Activated T-helper 1 cell treated with anti-CD3 and anti-CD28 coated beads, Interleukin-12 subunit alpha, Interleukin-12 subunit beta, Interleukin-2, Interleukin-4 antibody, amounts not matched to agents 30 ng/mL and 10 ng/mL and 1 ng/mL, durations not matched to agents 14 hours and 24 hours and 36 hours (primary cell): ENCODE results near the gene SLA2. TPM values are rescaled to one million over a fixed set of nuclear protein-coding genes. Genes with fewer than 3 reads are reported as not detected.
"Not testable (repeated sequence)": the region's sequence is repeated elsewhere in the genome, so short reads cannot be mapped to it uniquely, and the experiment has no call there.

Experiments
- DNase-seq: peaks from one replicate; pipeline ENCODE4 v3.0.0; 2021; ENCODE audit warnings: low spot score
- H3K27ac Mint-ChIP-seq: one replicate; pipeline ENCODE4 v1.8.0; 2021; ENCODE audit warnings: mild to moderate bottlenecking, mixed read lengths
- H3K27me3 Mint-ChIP-seq: one replicate; pipeline ENCODE4 v1.8.0; 2022; ENCODE audit warnings: mild to moderate bottlenecking, moderate library complexity, mixed read lengths; ENCODE audit not compliant: insufficient read depth
- H3K36me3 Mint-ChIP-seq: one replicate; pipeline ENCODE4 v1.8.0; 2021; ENCODE audit warnings: low read depth, mixed read lengths
- H3K4me1 Mint-ChIP-seq: one replicate; pipeline ENCODE4 v1.8.0; 2021; ENCODE audit warnings: low read depth, mixed read lengths
- H3K4me3 Mint-ChIP-seq: one replicate; pipeline ENCODE4 v1.8.0; 2021; ENCODE audit warnings: mild to moderate bottlenecking, moderate library complexity, mixed read lengths
- H3K9me3 Mint-ChIP-seq: one replicate; pipeline ENCODE4 v1.8.0; 2021; ENCODE audit warnings: mixed read lengths
- intact Hi-C: fragments of 100-400 bp; cut with micrococcal nuclease; formaldehyde crosslinking; loops from one replicate; pipeline ENCODE4 v1.15.1; 2024
- total RNA-seq: library from RNA; stranded (reverse); gene quantifications from 2 replicates; pipeline ENCODE4 v1.2.3, GENCODE V29; 2022

The SLA2 gene
- total RNA-seq, 1 donor from 2014 or later = 64.0 TPM

DNA sequence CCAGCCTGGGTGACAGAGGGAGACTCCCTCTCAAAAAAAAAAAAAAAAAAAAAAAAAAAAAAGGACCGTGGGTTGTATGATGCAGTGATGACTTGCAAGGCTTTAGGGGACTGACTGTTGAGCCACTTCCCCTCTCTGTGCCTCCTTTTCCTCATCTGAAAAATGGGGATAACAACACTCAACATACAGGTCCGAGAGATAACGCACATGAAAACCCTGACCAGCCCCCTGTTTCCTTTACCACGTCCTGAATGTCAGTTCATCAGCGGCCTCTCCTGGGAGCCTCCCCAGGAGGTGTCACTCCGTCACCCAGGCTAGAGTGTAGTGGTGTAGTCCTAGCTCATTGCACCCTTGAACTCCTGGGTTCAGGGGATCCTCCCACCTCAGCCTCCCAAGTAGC is 3.9 kb downstream of the SLA2 start:
- no peak for DNase-seq
- Mint-ChIP-seq H3K36me3 (peaks cover 38% of the 10 kb centered on the region), H3K27me3 (no peaks in the 10 kb centered on the region), H3K9me3 (no peaks in the 10 kb centered on the region), H3K4me1 (peaks cover 45% of the 10 kb centered on the region), H3K27ac (peak overlapping the region; percentile 64), H3K4me3 (peak overlapping the region; percentile 47)
- intact Hi-C loops = loop anchor here (10.0 kb wide), 2 partner anchors 243 to 313 kb away; partner anchors contain the start of gene SAMHD1

DNA sequence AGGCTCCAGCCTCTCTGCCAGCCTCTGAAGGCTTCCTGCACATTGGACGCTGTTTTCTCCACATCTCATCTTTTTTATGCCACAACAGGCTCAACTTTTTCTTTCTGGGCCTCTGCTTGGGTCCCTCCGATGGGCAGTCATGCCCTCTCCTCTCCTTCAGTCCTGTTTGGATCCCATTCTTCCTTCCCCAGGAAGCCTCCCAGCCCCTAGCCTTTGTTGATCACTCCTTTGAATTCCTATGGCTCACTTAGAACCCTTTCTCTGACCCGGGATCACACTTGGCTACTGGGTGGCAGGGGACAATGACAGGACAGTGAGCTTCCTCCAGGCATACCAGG is 4.5 kb downstream of the SLA2 start:
- intact Hi-C loops = loop anchor here (10.0 kb wide), 2 partner anchors 243 to 313 kb away; partner anchors contain the start of gene SAMHD1
- H3K9me3 Mint-ChIP-seq = no peaks in the 10 kb centered on the region
- DNase-seq = no peak
- peaks cover 41% of the 10 kb centered on the region for H3K4me1 Mint-ChIP-seq
- H3K36me3 Mint-ChIP-seq = peaks cover 40% of the 10 kb centered on the region
- H3K27ac Mint-ChIP-seq = peak overlapping the region; percentile 27
- no peaks in the 10 kb centered on the region for H3K27me3 Mint-ChIP-seq
- H3K4me3 Mint-ChIP-seq = no peak overlapping the region

- H3K27ac Mint-ChIP-seq = not testable (repeated sequence)
Measured at GRCh38 chr20:36638876-36639400, 7.1 kb downstream of the SLA2 start.

DNA sequence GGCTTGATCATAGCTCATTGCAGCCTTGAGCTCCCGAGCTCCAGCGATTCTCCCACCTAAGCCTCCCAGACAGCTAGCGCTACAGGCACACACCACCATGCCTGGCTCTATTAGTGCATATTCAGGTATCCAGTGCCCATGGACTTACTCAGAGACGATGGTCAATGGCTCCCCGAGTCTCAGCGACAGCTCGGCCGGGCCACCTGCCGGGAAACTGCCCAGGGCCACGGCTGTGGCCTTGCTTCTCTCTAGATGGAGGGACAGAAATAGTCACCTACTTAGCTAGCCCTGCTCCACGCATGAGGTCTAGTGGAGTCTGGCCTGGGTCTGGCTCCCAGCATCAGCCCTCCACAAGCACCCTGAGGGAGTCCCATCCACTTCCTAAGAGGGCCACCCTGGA is 11.7 kb downstream of the SLA2 start:
- H3K27ac Mint-ChIP-seq = peak overlapping the region; percentile 14
- no peaks in the 10 kb centered on the region for H3K27me3 Mint-ChIP-seq
- peaks cover 44% of the 10 kb centered on the region for H3K36me3 Mint-ChIP-seq
- intact Hi-C loops = no loop called here
- DNase-seq = no peak
- H3K4me1 Mint-ChIP-seq = peaks cover 30% of the 10 kb centered on the region
- no peaks in the 10 kb centered on the region for H3K9me3 Mint-ChIP-seq
- no peak overlapping the region for H3K4me3 Mint-ChIP-seq

More at GRCh38 chr20:36638876-36639400, 7.1 kb downstream of the SLA2 start:
- Mint-ChIP-seq H3K4me1 (peaks cover 17% of the 10 kb centered on the region), H3K36me3 (peaks cover 46% of the 10 kb centered on the region)
- H3K27me3 Mint-ChIP-seq, H3K9me3 Mint-ChIP-seq, DNase-seq, intact Hi-C loops, H3K4me3 Mint-ChIP-seq: not testable (repeated sequence)

DNA sequence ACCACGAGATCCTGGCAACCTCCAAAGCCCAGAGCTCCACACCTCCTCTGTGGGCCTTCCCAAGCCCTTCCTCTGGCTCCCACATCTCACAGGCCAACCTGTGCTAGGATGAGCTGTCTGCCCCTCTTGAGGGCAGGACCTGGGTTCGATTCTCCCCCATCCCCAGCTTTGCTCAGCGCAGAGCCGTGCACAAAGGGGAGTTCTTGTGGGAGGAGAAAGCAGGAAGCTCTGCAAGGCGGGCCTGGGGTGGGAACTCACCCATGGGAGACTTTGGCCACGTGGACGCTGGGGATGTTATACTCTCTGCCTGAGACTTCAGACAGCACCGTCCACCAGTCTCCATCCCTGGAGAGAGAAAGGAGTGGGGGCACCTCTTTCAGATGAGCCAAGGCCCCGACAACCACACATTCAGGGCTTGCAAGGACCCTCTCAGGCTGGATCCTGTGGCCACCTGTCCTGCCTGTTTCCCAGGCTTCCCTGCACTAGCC is 12.7 kb downstream of the SLA2 start:
- DNase-seq = no peak
- Mint-ChIP-seq H3K4me3 (no peak overlapping the region), H3K27ac (no peak overlapping the region), H3K9me3 (no peaks in the 10 kb centered on the region), H3K27me3 (no peaks in the 10 kb centered on the region), H3K36me3 (peaks cover 39% of the 10 kb centered on the region), H3K4me1 (peaks cover 37% of the 10 kb centered on the region)
- intact Hi-C loops = no loop called here

DNA sequence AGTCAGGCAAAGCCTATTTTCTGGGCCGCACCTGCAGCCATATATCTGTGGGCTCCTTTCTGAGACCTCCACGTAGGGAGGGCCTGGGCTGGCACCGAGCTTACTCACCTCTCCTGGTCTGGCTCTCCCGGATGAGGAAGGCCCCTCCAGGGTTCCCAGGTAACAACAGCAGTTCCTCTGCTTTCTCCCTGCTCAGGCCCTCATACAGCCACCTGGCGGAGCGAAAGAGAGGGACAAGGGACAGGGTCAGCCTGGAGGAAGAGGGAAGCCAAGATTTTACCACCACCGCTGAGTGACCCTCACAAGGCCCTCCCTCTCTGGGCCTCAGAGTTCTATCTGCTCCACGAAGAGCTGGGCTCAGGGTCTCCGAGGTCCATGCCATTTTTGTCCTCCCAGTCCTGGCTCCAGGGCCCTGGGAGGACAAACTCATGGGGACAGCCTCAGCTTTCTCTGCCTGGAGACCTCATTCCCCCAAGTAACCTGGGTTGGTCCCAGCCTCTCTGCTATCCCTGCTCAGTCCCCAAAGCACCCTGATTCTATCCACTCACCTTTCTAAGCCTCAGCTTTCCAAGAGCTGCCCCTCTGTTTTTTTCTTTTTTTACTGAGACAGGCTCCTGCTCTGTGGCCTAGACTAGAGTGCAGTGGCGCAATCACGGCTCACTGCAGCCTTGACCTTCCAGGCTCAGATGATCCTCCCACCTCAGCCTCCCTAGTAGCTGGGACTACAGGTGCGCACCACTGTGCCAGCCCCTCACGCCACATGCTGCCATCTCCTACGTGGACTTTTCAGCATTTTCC is 13.3 kb downstream of the SLA2 start:
- intact Hi-C loops = no loop called here
- DNase-seq = no peak
- H3K27ac Mint-ChIP-seq = peak overlapping the region; percentile 72
- no peak overlapping the region for H3K4me3 Mint-ChIP-seq
- peaks cover 36% of the 10 kb centered on the region for H3K36me3 Mint-ChIP-seq
- no peaks in the 10 kb centered on the region for H3K27me3 Mint-ChIP-seq
- H3K4me1 Mint-ChIP-seq = peaks cover 42% of the 10 kb centered on the region
- H3K9me3 Mint-ChIP-seq = no peaks in the 10 kb centered on the region

DNA sequence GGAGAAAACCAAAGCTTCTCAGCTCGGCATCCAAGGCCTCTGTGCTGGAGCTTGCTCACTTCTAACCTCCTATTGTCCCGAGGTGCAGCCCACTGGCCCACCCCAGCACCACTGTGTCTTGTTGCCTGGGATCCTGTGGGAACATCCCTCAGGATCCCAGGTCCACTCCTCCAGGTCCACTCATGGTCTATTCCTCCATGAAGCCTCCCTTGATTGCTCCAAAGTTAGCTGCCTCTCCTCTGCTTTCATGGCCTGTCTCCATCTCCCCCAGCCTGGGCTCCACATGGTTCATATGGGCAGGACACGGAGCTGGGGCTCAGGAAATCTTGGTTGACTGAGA is 13.9 kb downstream of the SLA2 start:
- no peaks in the 10 kb centered on the region for H3K27me3 Mint-ChIP-seq
- H3K4me3 Mint-ChIP-seq = no peak overlapping the region
- intact Hi-C loops = no loop called here
- H3K27ac Mint-ChIP-seq = peak overlapping the region; percentile 72
- no peaks in the 10 kb centered on the region for H3K9me3 Mint-ChIP-seq
- H3K36me3 Mint-ChIP-seq = peaks cover 38% of the 10 kb centered on the region
- DNase-seq = no peak
- H3K4me1 Mint-ChIP-seq = peaks cover 44% of the 10 kb centered on the region

GRCh38 chr20:36631646-36632045 is 14.3 kb downstream of the SLA2 start:
- no peak for DNase-seq
- intact Hi-C loops = no loop called here
- Mint-ChIP-seq H3K27ac (peak overlapping the region; percentile 72), H3K36me3 (peaks cover 41% of the 10 kb centered on the region), H3K4me1 (peaks cover 49% of the 10 kb centered on the region), H3K9me3 (no peaks in the 10 kb centered on the region), H3K27me3 (no peaks in the 10 kb centered on the region), H3K4me3 (no peak overlapping the region)

- Mint-ChIP-seq H3K9me3 (no peaks in the 10 kb centered on the region), H3K36me3 (peaks cover 37% of the 10 kb centered on the region), H3K4me1 (peaks cover 50% of the 10 kb centered on the region), H3K27me3 (no peaks in the 10 kb centered on the region), H3K27ac (peak overlapping the region; percentile 96), H3K4me3 (peak overlapping the region; percentile 69)
- peak; percentile 49 for DNase-seq
- intact Hi-C loops = loop anchor here (1.0 kb wide), 1 partner anchor 14 kb away; no protein-coding TSS in a partner anchor
Measured at GRCh38 chr20:36629719-36630681, 16.0 kb downstream of the SLA2 start.

DNA sequence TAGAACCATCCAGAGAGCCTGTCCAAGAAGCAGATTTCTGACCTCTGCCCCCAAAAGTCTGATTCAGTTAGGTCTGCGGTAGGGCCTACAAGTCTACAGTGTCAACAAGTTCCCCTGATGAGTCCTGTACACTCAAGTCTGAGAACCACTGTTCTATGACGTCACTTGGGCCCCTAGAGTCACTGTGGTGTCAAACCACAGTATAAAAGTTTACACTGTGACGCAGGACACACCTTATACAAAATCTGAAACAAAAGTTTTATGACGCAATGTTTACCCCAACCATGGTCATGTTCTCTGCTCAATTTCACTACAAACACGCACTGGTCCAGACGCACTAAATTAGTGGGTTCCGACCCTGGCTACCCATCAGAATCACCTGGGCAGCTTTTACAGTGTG is 17.9 kb downstream of the SLA2 start:
- DNase-seq = no peak
- H3K36me3 Mint-ChIP-seq = peaks cover 50% of the 10 kb centered on the region
- no peaks in the 10 kb centered on the region for H3K27me3 Mint-ChIP-seq
- peak overlapping the region; percentile 21 for H3K27ac Mint-ChIP-seq
- no peaks in the 10 kb centered on the region for H3K9me3 Mint-ChIP-seq
- H3K4me3 Mint-ChIP-seq = no peak overlapping the region
- intact Hi-C loops = no loop called here
- H3K4me1 Mint-ChIP-seq = peaks cover 64% of the 10 kb centered on the region

GRCh38 chr20:36624944-36625324 is 21.1 kb downstream of the SLA2 start:
- intact Hi-C loops = no loop called here
- H3K36me3 Mint-ChIP-seq = peaks cover 38% of the 10 kb centered on the region
- H3K4me1 Mint-ChIP-seq = peaks cover 53% of the 10 kb centered on the region
- DNase-seq = no peak
- no peaks in the 10 kb centered on the region for H3K9me3 Mint-ChIP-seq
- no peaks in the 10 kb centered on the region for H3K27me3 Mint-ChIP-seq
- H3K4me3 Mint-ChIP-seq = no peak overlapping the region
- H3K27ac Mint-ChIP-seq = no peak overlapping the region

- intact Hi-C loops = no loop called here
Measured at GRCh38 chr20:36624068-36624943, 21.7 kb downstream of the SLA2 start.

More at GRCh38 chr20:36624068-36624943, 21.7 kb downstream of the SLA2 start:
- peak overlapping the region; percentile 56 for H3K27ac Mint-ChIP-seq
- DNase-seq = no peak
- H3K9me3 Mint-ChIP-seq = no peaks in the 10 kb centered on the region
- no peak overlapping the region for H3K4me3 Mint-ChIP-seq
- peaks cover 35% of the 10 kb centered on the region for H3K36me3 Mint-ChIP-seq
- H3K27me3 Mint-ChIP-seq = no peaks in the 10 kb centered on the region
- peaks cover 46% of the 10 kb centered on the region for H3K4me1 Mint-ChIP-seq
